GM19099 (cell line): ENCODE data around the gene NAB2.

Experiments
- POLR2A ChIP-seq: IDR thresholded peaks from 3 replicates; pipeline ENCODE4 v1.6.1; 2011; ENCODE audit warnings: low read depth; ENCODE audit not compliant: insufficient read length; ENCODE audit errors: extremely low read depth

The NAB2 gene

DNA sequence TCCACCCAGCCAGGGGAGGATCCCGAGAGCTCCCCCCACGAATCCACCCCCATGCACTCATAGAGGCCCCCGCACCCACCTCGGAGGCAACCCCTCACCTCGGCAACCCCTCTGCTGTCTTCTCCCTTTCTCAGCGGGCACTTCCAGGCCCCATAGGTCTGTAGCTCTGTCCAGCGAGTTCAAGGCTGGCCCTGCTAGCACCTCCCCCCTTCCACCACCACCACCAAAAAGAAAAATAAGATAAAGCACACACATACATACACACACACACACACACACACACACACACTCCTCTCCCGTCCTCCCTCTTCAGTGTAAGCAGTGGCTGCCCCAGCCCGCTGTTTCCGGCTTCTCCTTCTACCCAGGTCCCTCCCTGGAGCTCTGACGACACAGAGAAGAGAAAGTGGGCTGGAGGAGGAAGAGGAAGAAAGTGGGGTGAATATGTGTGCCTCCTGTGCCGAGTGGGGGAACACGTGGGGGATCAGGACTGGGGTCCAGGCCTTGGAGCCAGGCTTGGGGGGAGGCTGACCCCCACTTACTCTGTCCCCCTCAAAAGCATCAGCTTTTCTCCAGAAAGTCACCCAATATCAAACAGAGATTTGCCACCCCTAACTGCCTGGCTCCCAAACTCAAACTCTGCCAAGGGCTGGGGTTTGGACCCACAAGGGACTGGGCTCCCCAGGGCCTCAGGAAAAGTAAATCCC is 22.3 kb downstream of the NAB2 start, which contains the start of gene STAT6:
Gene STAT6 (minus strand): TSS at position 332 of the 704 bp plus-strand sequence. CDS start 3,084 bp downstream, outside the sequence.
- TF ChIP-seq POLR2A: peak; percentile 76

DNA sequence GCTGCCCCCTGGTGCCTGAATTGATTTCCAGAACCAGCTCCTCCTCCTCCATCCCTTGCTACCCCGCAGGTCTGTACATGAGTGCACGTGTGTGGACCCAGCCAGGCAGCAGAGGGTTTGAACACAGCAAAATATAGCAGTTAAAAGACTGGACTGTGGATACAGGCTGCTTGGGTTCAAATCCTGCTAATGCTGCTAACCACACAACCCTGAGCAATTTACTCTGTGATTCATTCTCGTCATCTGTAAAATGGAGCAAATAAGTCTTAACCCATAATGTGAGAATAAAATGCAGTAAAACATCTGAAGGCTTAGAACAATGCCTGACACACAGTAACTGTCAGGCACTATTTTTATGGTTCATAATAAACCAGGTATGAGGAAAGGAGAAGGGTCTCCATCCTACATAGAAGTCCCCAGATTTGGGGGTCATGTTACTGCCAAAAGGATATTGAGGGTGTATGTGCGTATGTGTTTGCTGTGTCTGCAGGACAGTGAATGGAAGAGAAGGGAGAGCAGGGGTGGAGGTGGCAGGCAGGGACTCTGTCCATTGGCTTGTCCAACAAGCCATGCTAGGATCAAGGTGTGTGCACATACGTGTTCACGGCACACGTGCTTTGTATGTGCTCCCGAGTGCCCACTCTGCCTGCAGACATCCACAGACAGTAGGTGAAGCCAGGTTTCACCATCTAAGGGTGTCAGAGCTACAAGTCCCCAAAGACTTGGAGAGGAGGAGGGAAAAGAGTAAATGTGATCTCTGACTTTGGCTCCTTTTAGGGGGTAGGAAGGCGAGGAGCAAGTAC is 23.8 kb downstream of the NAB2 start:
- no peak for TF ChIP-seq POLR2A

- no peak for TF ChIP-seq POLR2A
These were observed 27.8 kb downstream of the NAB2 start for GRCh38 chr12:57116580-57117281.

- TF ChIP-seq POLR2A: no peak
These were observed 29.9 kb downstream of the NAB2 start for GRCh38 chr12:57118711-57119271.

DNA sequence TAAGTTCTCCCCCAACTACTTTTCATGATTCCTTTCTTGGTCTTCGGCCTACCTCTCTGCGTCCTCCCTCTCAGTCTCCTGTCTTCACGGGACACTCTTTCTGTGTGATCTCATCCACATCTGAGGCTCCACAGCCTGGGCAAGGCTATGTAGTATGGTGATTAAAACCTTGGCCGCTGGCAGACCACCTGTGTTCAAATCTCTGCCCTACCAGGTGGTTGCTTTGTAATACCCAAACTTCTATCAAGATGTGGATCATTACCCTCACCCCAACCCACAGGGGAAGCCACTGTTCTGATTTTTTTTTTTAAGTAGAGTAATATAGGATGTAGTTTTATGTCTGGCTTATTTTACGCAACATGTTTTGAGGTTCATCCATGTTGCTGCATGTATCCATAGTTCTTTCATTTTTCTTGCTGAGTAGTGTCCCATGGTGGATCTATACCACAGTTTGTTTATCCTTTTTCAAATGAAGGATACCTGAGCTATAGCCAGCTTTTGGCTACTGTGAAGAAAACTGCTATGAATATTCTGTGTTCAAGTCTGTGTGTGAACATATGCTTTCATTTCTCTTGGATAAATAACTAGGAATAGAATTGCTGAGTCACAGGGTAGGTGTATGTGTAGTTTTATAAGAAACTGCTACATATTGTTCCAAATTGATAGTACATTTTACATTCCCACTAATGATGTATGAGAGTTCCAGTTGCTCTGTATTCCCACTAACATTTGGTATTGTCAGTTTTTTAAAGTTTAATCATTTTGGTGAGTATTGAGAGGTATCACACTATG is 30.6 kb downstream of the NAB2 start:
- TF ChIP-seq POLR2A: no peak

DNA sequence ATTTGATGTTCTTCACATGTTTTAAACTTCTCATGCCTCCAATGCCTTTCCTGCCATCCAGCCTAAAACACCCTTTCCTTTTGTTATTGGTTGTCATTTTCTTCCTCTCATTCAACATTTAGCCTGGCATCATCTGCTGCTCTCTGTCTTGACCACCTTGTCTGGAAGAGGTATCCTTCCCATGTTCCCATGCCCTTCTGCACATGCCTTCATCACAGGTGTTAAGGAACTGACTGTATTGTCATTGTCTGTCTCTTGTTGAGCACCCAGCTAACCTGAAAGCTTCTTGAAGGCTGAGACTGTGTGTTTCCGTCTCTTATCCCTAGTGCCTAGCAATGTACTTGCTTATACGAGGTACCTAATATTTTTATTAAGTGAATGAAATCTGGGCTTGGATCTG is 34.9 kb downstream of the NAB2 start:
- TF ChIP-seq POLR2A: no peak

- TF ChIP-seq POLR2A: no peak
These were observed 35.5 kb downstream of the NAB2 start for GRCh38 chr12:57124261-57124877.

GRCh38 chr12:57126061-57126460 is 37.1 kb downstream of the NAB2 start:
- no peak for TF ChIP-seq POLR2A

- TF ChIP-seq POLR2A: no peak
These were observed 37.6 kb downstream of the NAB2 start for GRCh38 chr12:57126561-57126960.

GRCh38 chr12:57127101-57127725 is 38.3 kb downstream of the NAB2 start:
- no peak for TF ChIP-seq POLR2A

DNA sequence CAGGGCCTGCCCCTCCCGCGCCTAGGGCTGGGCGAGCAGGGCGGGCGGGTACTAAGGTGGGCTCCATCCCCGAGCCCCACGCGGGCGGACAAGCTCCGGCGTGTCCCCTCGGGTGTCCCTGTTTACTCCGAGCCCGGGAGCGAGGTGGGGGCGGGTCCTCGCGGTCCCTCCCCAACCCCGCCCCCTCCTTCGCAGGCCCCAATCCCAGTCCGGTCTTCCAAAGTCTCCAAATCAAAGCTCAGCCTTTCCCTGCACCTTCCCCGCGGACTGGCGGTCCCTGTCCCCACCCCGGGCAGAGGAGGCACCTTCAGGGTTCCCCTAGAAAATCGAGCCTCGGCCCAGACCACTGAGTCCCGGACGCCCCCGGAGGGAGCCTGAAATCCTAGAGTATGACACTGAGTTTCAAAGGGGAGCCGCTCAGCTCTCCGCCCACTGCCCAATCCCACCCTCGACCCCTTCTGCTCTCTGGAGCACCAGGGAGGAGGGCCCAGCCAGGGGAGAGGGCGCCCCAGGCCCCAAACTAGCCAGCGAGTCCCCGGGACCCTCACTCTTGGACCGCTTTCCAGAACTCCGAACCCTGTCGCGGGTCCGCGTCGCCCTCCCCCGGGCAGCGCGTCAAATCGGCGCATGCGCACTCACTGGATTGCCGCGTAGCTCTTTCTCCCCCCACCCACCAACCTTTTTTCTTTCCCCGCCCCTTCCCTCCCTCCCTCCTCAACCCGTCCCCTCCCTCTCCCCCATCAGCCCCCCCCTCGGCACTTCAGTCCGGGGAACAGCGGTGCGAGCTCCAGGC is 39.0 kb downstream of the NAB2 start, which contains the start of gene LRP1:
Gene LRP1 (plus strand): TSS at position 758 of the 793 bp plus-strand sequence. CDS start 482 bp downstream, outside the sequence.
- peak; percentile 23 for TF ChIP-seq POLR2A

- no peak for TF ChIP-seq POLR2A
These were observed 39.8 kb downstream of the NAB2 start for GRCh38 chr12:57128519-57129247.
